ENCODE data around the gene SGPP2. TPM values are rescaled to one million over a fixed set of nuclear protein-coding genes. Genes with fewer than 3 reads are reported as not detected.

Gene SGPP2
- polyA plus RNA-seq, 1 donor from 2014 or later = 3.1 TPM

- no peaks in the 10 kb centered on the region for H3K36me3 Mint-ChIP-seq
- no peaks in the 10 kb centered on the region for H3K27me3 Mint-ChIP-seq
- peaks cover 16 to 24% (median 24%) of the 10 kb centered on the region in 3 donors for H3K4me1 Mint-ChIP-seq
- no peaks in the 10 kb centered on the region for H3K9me3 Mint-ChIP-seq
- no peak overlapping the region for H3K4me3 Mint-ChIP-seq
- no peak overlapping the region for H3K27ac Mint-ChIP-seq
These were observed 11.7 kb downstream of the SGPP2 start for GRCh38 chr2:222436040-222436413.

DNA sequence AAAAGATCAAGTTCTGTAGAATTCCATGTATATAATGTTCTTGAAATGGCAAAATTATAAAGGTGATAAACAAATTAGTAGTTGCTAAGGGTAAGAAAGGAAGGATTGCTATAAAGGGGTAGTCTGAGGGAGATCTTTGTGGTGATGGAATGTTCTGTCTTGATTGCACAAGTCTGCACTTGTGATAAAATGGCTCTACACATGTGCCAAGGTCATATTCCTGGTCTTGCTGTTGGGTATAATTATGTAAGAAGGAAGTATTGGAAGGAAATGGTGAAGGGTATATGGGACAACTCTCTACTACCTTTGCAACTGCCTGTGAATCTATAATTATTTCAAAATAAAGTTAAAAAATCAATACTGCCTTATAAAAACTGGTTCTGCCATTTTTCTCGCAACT, 15.3 kb downstream of the SGPP2 start:
- no peaks in the 10 kb centered on the region for H3K27me3 Mint-ChIP-seq
- no peaks in the 10 kb centered on the region for H3K9me3 Mint-ChIP-seq
- peaks cover 2% of the 10 kb centered on the region for H3K36me3 Mint-ChIP-seq
- no peak overlapping the region for H3K4me3 Mint-ChIP-seq
- H3K27ac Mint-ChIP-seq = no peak overlapping the region
- H3K4me1 Mint-ChIP-seq = peaks cover 0 to 5% (median under 1%) of the 10 kb centered on the region in 3 donors

GRCh38 chr2:222440673-222441422, 16.5 kb downstream of the SGPP2 start:
- Mint-ChIP-seq H3K36me3 (peaks cover 2% of the 10 kb centered on the region), H3K27me3 (no peaks in the 10 kb centered on the region), H3K4me3 (no peak overlapping the region), H3K27ac (no peak overlapping the region), H3K4me1 (peaks cover 0 to under 1% (median 0%) of the 10 kb centered on the region in 3 donors), H3K9me3 (no peaks in the 10 kb centered on the region)

- H3K4me1 Mint-ChIP-seq = peaks cover 0 to 5% (median 0%) of the 10 kb centered on the region in 3 donors
- H3K27ac Mint-ChIP-seq = peak overlapping the region in 1 of 3 donors; percentile 39
- H3K27me3 Mint-ChIP-seq = no peaks in the 10 kb centered on the region
- no peak overlapping the region for H3K4me3 Mint-ChIP-seq
- no peaks in the 10 kb centered on the region for H3K9me3 Mint-ChIP-seq
- H3K36me3 Mint-ChIP-seq = peaks cover 6% of the 10 kb centered on the region
These were observed 18.3 kb downstream of the SGPP2 start for GRCh38 chr2:222442665-222443064.

- no peaks in the 10 kb centered on the region for H3K27me3 Mint-ChIP-seq
- H3K27ac Mint-ChIP-seq = no peak overlapping the region
- H3K9me3 Mint-ChIP-seq = no peaks in the 10 kb centered on the region
- peaks cover 6% of the 10 kb centered on the region for H3K36me3 Mint-ChIP-seq
- H3K4me1 Mint-ChIP-seq = peaks cover 0 to 5% (median 0%) of the 10 kb centered on the region in 3 donors
- no peak overlapping the region for H3K4me3 Mint-ChIP-seq
These were observed 20.9 kb downstream of the SGPP2 start for GRCh38 chr2:222445227-222445626.

- H3K4me1 Mint-ChIP-seq = peaks cover 0 to 5% (median 2%) of the 10 kb centered on the region in 3 donors
These were observed 22.8 kb downstream of the SGPP2 start for GRCh38 chr2:222447131-222447530.

DNA sequence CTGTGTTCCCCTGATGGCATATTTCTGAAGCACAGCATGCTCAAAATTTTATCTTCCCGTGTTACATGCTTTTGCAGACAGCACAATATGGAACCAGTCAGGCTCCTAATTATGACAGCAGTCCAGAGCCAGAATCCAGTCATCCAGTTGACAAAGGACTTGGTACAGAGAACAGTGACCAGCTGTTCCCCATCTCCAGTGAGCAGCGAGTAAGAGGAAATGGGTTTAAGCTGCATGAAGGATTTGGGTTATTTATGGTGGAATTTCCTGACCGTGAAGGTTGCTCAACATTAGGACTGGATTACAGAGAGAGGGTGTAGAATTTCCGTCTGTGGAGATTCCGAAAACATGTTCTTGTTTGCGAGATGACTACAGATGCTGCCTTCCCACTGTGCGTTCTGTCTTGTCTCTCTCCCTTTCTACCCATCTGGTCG, 24.4 kb downstream of the SGPP2 start:
- Mint-ChIP-seq H3K27ac (no peak overlapping the region), H3K4me3 (no peak overlapping the region)

More at GRCh38 chr2:222447131-222447530, 22.8 kb downstream of the SGPP2 start:
- Mint-ChIP-seq H3K27me3 (no peaks in the 10 kb centered on the region), H3K4me3 (no peak overlapping the region), H3K27ac (no peak overlapping the region), H3K9me3 (no peaks in the 10 kb centered on the region), H3K36me3 (peaks cover 8% of the 10 kb centered on the region)

DNA sequence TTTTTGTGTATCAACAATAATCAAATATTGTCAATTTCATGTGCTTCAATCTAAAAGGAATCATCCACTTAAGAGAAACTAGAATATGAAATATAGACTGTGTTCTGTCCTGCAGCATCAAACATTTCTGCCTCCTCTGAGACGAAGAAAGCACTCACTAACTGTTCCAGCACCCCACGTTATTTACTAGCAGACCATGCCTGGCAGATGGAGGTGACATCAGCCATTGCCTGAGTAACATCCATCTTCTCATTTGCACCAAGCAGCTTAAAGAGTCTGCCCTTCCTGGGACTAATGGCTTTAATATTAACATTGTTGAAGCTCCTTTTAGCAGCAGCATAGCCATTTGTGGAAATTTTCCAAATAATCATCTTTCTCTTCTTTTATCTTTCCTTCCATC, 25.7 kb downstream of the SGPP2 start:
- no peak overlapping the region for H3K4me3 Mint-ChIP-seq
- H3K36me3 Mint-ChIP-seq = peaks cover 6% of the 10 kb centered on the region
- H3K4me1 Mint-ChIP-seq = peaks cover 0 to 5% (median 2%) of the 10 kb centered on the region in 3 donors
- H3K27me3 Mint-ChIP-seq = no peaks in the 10 kb centered on the region
- H3K27ac Mint-ChIP-seq = no peak overlapping the region
- H3K9me3 Mint-ChIP-seq = no peaks in the 10 kb centered on the region

More for the DNA sequence above, 24.4 kb downstream of the SGPP2 start:
- Mint-ChIP-seq H3K4me1 (peaks cover 0 to 5% (median 2%) of the 10 kb centered on the region in 3 donors), H3K36me3 (peaks cover 8% of the 10 kb centered on the region), H3K9me3 (no peaks in the 10 kb centered on the region), H3K27me3 (no peaks in the 10 kb centered on the region)

DNA sequence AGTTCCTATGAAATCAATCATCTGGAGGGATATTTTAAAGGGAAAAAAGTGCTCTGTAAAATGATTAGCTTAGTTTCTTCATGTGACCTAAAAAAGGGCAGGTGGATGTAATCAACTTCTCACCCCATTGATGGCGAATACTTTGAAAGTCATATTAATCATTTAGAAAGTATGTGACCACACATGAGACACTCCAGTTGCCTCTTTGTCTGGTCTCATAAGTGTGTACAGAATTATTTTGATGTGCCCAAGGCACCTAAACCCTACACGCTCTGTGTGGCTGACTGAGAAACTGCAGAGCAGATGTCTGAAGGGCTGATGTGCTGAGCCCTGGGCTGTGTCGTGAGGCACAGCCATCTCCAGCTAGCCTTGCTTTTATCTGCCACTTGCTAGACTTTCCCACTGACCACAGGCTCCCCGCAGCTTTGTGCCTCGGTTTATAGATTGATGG, 26.9 kb downstream of the SGPP2 start:
- Mint-ChIP-seq H3K27me3 (no peaks in the 10 kb centered on the region), H3K27ac (peak overlapping the region in 1 of 3 donors; percentile 23), H3K4me1 (peaks cover 0 to 2% (median under 1%) of the 10 kb centered on the region in 3 donors), H3K9me3 (no peaks in the 10 kb centered on the region), H3K4me3 (no peak overlapping the region), H3K36me3 (peaks cover 3% of the 10 kb centered on the region)

DNA sequence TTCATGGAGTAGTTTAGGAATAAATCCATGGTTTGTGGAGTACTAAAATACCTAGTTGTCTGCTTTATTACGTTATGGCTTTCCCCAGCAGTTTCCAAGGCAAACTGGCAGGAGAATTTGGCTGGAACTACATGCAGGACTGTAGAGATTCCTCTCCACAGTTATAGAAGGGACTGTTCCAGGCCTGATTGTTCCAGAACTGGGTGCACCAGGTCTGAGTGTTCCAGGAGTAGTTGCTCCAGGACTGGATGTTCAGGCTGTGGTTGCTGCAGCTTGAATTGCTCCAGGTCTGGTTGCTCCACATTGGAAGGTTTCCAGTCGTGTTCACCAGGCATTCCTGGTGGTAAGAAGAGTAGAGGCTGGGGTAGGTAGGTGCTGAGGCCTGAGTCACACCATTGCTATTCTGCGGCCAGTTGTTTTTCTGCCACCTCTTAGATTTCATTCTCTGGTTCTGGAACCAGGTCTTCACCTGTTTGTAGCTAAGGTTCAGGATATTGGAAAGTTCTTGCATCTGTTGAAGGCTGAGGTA, 28.1 kb downstream of the SGPP2 start:
- peaks cover 0 to 2% (median 0%) of the 10 kb centered on the region in 3 donors for H3K4me1 Mint-ChIP-seq
- H3K4me3 Mint-ChIP-seq = no peak overlapping the region
- H3K36me3 Mint-ChIP-seq = peaks cover 2% of the 10 kb centered on the region
- H3K27me3 Mint-ChIP-seq = no peaks in the 10 kb centered on the region
- H3K27ac Mint-ChIP-seq = peak overlapping the region in 1 of 3 donors; percentile 50
- no peaks in the 10 kb centered on the region for H3K9me3 Mint-ChIP-seq

GRCh38 chr2:222456479-222457077, 32.2 kb downstream of the SGPP2 start:
- no peak overlapping the region for H3K27ac Mint-ChIP-seq
- no peaks in the 10 kb centered on the region for H3K9me3 Mint-ChIP-seq
- H3K4me1 Mint-ChIP-seq = no peaks in the 10 kb centered on the region
- H3K27me3 Mint-ChIP-seq = no peaks in the 10 kb centered on the region
- peaks cover 5% of the 10 kb centered on the region for H3K36me3 Mint-ChIP-seq
- no peak overlapping the region for H3K4me3 Mint-ChIP-seq

DNA sequence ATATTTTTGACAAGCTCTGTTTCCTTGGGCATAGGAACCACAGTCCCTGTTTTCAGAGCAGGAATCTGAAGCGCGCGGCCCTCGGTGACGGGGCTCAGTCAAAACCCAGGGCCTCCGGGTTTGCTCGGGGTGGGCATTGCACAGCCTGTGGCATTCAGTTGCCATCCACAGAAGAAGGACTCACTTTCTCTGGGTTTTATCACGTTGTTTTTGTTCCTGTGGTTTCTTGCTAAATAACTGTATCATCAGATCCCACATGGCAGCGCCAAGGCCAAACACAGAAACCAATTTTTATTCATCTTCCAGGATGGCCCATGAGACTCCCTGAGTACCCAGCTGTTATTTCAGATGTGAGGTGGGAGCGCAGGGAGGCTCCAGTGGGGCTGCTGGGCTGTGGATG, 35.6 kb downstream of the SGPP2 start:
- Mint-ChIP-seq H3K4me1 (peaks cover 0 to 2% (median 1%) of the 10 kb centered on the region in 3 donors), H3K36me3 (peaks cover 3% of the 10 kb centered on the region), H3K27ac (no peak overlapping the region), H3K4me3 (no peak overlapping the region), H3K27me3 (no peaks in the 10 kb centered on the region), H3K9me3 (no peaks in the 10 kb centered on the region)

DNA sequence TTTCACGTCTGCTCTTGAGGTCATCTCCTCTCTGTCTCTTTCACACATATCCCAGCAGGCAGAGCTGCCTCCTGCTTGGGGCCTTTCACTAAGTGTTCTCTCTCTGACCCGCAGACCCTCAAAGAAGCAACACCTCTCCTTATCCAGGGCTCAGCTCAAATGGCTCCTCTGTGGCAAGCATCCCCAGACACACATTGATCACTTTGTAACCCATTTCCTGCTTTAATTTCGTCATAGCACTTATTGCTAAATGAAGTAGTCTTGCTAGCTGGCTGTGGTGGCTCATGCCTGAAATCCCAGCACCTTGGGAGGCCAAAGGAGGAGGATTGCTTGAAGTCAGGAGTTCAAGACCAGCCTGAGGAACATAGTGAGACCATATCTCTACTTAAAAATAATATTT, 41.4 kb downstream of the SGPP2 start:
- no peaks in the 10 kb centered on the region for H3K27me3 Mint-ChIP-seq
- peaks cover 0 to 2% (median 1%) of the 10 kb centered on the region in 3 donors for H3K4me1 Mint-ChIP-seq
- peaks cover 10% of the 10 kb centered on the region for H3K36me3 Mint-ChIP-seq
- H3K27ac Mint-ChIP-seq = no peak overlapping the region
- no peak overlapping the region for H3K4me3 Mint-ChIP-seq
- no peaks in the 10 kb centered on the region for H3K9me3 Mint-ChIP-seq

GRCh38 chr2:222468346-222468745, 44.0 kb downstream of the SGPP2 start:
- Mint-ChIP-seq H3K27me3 (no peaks in the 10 kb centered on the region), H3K4me3 (no peak overlapping the region), H3K36me3 (peaks cover 10% of the 10 kb centered on the region), H3K27ac (no peak overlapping the region), H3K9me3 (no peaks in the 10 kb centered on the region), H3K4me1 (peaks cover 0 to 2% (median 0%) of the 10 kb centered on the region in 3 donors)

DNA sequence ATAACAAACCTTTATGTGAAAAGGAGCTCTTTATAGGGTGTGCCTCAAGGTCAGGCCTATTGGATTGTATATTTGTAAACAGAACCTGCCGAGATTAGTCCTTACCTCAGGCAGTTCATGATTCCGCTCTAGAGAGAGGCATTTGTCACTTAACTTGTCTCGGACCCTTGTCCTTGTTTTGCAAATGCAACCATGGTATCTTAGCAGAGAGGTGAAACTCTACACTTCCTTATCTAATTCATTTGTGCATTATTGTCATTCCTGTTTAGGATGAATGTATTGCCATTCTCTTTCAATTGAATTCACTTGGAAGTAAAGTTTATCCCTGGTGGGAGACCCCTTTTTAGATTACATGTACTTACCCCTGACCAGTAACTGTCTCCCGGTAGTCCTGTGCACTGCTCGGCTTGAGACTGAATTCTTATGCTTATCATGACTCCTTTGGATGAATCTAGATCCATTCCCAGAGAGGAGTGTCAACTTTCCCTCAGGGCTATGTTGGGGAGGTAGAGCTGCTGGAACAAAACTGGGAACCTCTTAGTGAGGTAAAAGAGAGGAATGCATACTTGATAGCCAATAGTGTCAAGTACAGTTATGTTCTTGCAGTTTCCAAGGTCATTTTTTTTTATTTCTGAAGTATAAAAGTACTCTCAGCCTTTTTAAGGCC, 46.6 kb downstream of the SGPP2 start:
- H3K4me1 Mint-ChIP-seq = no peaks in the 10 kb centered on the region
- no peak overlapping the region for H3K4me3 Mint-ChIP-seq
- no peaks in the 10 kb centered on the region for H3K9me3 Mint-ChIP-seq
- no peak overlapping the region for H3K27ac Mint-ChIP-seq
- peaks cover 9% of the 10 kb centered on the region for H3K36me3 Mint-ChIP-seq
- H3K27me3 Mint-ChIP-seq = no peaks in the 10 kb centered on the region
